Measurements from ENCODE around the gene KCNJ3. TPM values are rescaled to one million over a fixed set of nuclear protein-coding genes. Genes with fewer than 3 reads are reported as not detected.
"Not testable (repeated sequence)": the region's sequence is repeated elsewhere in the genome, so short reads cannot be mapped to it uniquely, and the experiment has no call there.

KCNJ3 gene
- total RNA-seq, 1 experiment from 2014 or later, result 0.11 TPM

GRCh38 chr2:154855138-154855537, 156.6 kb downstream of the KCNJ3 start:
- DNase-seq, result no peak
- H3K4me1 ChIP-seq (ENCODE audit: insufficient read depth, low read length), result no peaks in the 10 kb centered on the region
- Mint-ChIP-seq H3K27me3 (ENCODE audit: low read depth) (no peaks in the 10 kb centered on the region), H3K36me3 (ENCODE audit: insufficient read depth in 1 of 3, low read depth in 3 of 3) (no peaks in the 10 kb centered on the region), H3K4me3 (no peak overlapping the region), H3K27ac (no peak overlapping the region), H3K4me1 (no peaks in the 10 kb centered on the region), H3K9me3 (no peaks in the 10 kb centered on the region)
- no peak overlapping the region for H2BK12ac ChIP-seq (ENCODE audit: insufficient read length, low read depth, low read length)
- H4K8ac ChIP-seq (replicated peaks; ENCODE audit: insufficient read length, low read depth, low read length), result no peak overlapping the region
- no peak overlapping the region for H2BK15ac ChIP-seq (ENCODE audit: low read depth, low read length)
- no peak overlapping the region for H3K4ac ChIP-seq (ENCODE audit: low read depth, low read length)
- no peaks in the 10 kb centered on the region for H3K27me3 ChIP-seq (ENCODE audit: insufficient read depth, low read length)
- H3K14ac ChIP-seq (ENCODE audit: insufficient read depth, low read length), result no peak overlapping the region
- H2BK20ac ChIP-seq (ENCODE audit: low read depth, low read length, poor library complexity, severe bottlenecking), result no peak overlapping the region
- H2AFZ ChIP-seq (ENCODE audit: low read length), result no peak overlapping the region
- H3K79me2 ChIP-seq (ENCODE audit: insufficient read depth, low read length), result no peaks in the 10 kb centered on the region
- no peak overlapping the region for H3K56ac ChIP-seq (ENCODE audit: insufficient read length, low read depth, low read length)
- no peaks in the 10 kb centered on the region for H3K9me3 ChIP-seq (ENCODE audit: control insufficient read depth, low read depth, low read length)
- no peak overlapping the region for H2BK120ac ChIP-seq (ENCODE audit: low read depth, low read length, poor library complexity, severe bottlenecking)
- H4K5ac ChIP-seq (ENCODE audit: insufficient read length, low read depth, low read length), result no peak overlapping the region
- no peaks in the 10 kb centered on the region for H4K20me1 ChIP-seq (ENCODE audit: control insufficient read depth, insufficient read depth, insufficient read length)
- H3K23ac ChIP-seq (ENCODE audit: insufficient read length, low read depth, low read length), result no peak overlapping the region
- H3T11ph ChIP-seq (ENCODE audit: low read length), result no peak overlapping the region
- no CpG with 5 or more reads among the region's 6 CpGs for WGBS (ENCODE audit: extremely low coverage, insufficient read length, low lambda C conversion rate)
- no peak overlapping the region for H3K27ac ChIP-seq (ENCODE audit: insufficient read length, low read depth, low read length)
- TF ChIP-seq, protein P1, sequence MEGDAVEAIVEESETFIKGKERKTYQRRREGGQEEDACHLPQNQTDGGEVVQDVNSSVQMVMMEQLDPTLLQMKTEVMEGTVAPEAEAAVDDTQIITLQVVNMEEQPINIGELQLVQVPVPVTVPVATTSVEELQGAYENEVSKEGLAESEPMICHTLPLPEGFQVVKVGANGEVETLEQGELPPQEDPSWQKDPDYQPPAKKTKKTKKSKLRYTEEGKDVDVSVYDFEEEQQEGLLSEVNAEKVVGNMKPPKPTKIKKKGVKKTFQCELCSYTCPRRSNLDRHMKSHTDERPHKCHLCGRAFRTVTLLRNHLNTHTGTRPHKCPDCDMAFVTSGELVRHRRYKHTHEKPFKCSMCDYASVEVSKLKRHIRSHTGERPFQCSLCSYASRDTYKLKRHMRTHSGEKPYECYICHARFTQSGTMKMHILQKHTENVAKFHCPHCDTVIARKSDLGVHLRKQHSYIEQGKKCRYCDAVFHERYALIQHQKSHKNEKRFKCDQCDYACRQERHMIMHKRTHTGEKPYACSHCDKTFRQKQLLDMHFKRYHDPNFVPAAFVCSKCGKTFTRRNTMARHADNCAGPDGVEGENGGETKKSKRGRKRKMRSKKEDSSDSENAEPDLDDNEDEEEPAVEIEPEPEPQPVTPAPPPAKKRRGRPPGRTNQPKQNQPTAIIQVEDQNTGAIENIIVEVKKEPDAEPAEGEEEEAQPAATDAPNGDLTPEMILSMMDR (conservative IDR thresholded peaks at IDR 0.05), result no peak
- H3K23me2 ChIP-seq (ENCODE audit: insufficient read length, low read depth, low read length, poor library complexity, severe bottlenecking), result no peaks in the 10 kb centered on the region
- H4K91ac ChIP-seq (ENCODE audit: insufficient read length, low read depth, low read length), result no peak overlapping the region
- no peak overlapping the region for H2AK5ac ChIP-seq (ENCODE audit: insufficient read length, low read length)
- H3K9ac ChIP-seq (ENCODE audit: extremely low read depth, insufficient read length, low read length), result no peak overlapping the region
- H2BK5ac ChIP-seq (ENCODE audit: insufficient read length, low read length), result no peak overlapping the region
- no peak overlapping the region for H3K4me2 ChIP-seq (ENCODE audit: insufficient read depth, insufficient read length, low read length)
- no peaks in the 10 kb centered on the region for H3K79me1 ChIP-seq (ENCODE audit: insufficient read depth, low read depth, low read length, poor library complexity, severe bottlenecking)
- no peak overlapping the region for H3K18ac ChIP-seq (ENCODE audit: insufficient read length, low read depth, low read length)

DNA sequence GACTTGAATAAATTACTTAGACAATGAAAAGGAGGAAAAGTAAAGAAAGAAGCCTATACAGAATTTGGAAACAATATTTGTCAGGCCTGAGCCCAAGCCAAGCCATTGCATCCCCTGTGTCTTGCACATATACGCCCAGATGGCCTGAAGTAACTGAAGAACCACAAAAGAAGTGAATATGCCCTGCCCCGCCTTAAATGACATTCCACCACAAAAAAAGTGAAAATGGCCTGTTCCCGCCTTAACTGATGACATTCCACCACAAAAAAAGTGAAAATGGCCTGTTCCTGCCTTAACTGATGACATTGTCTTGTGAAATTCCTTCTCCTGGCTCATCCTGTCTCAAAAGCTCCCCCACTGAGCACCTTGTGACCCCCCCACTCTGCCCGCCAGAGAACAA, 168.7 kb downstream of the KCNJ3 start:
- not testable (repeated sequence) for H2BK15ac ChIP-seq (ENCODE audit: low read depth, low read length)
- H3K4me1 Mint-ChIP-seq, result peaks cover 20 to 23% of the 10 kb centered on the region in 2 experiments

More for the DNA sequence above, 168.7 kb downstream of the KCNJ3 start:
- H3K4me2 ChIP-seq (ENCODE audit: insufficient read depth, insufficient read length, low read length); H3K27ac Mint-ChIP-seq; H3K9ac ChIP-seq (ENCODE audit: extremely low read depth, insufficient read length, low read length); H3K4me3 Mint-ChIP-seq; H3K27me3 ChIP-seq (ENCODE audit: insufficient read depth, low read length); H3K4me1 ChIP-seq (ENCODE audit: insufficient read depth, low read length); H3K27ac ChIP-seq (ENCODE audit: insufficient read length, low read depth, low read length); H4K91ac ChIP-seq (ENCODE audit: insufficient read length, low read depth, low read length); H3K18ac ChIP-seq (ENCODE audit: insufficient read length, low read depth, low read length); DNase-seq; H2AK5ac ChIP-seq (ENCODE audit: insufficient read length, low read length); H2BK20ac ChIP-seq (ENCODE audit: low read depth, low read length, poor library complexity, severe bottlenecking); H2BK5ac ChIP-seq (ENCODE audit: insufficient read length, low read length); H2AFZ ChIP-seq (ENCODE audit: low read length); H3K23ac ChIP-seq (ENCODE audit: insufficient read length, low read depth, low read length); H3K56ac ChIP-seq (ENCODE audit: insufficient read length, low read depth, low read length); H3K9me3 ChIP-seq (ENCODE audit: control insufficient read depth, low read depth, low read length); H2BK12ac ChIP-seq (ENCODE audit: insufficient read length, low read depth, low read length); H3T11ph ChIP-seq (ENCODE audit: low read length); H3K14ac ChIP-seq (ENCODE audit: insufficient read depth, low read length); H4K5ac ChIP-seq (ENCODE audit: insufficient read length, low read depth, low read length); H2BK120ac ChIP-seq (ENCODE audit: low read depth, low read length, poor library complexity, severe bottlenecking); H3K79me2 ChIP-seq (ENCODE audit: insufficient read depth, low read length); H4K20me1 ChIP-seq (ENCODE audit: control insufficient read depth, insufficient read depth, insufficient read length); H3K27me3 Mint-ChIP-seq (ENCODE audit: low read depth); H4K8ac ChIP-seq (replicated peaks; ENCODE audit: insufficient read length, low read depth, low read length); H3K4ac ChIP-seq (ENCODE audit: low read depth, low read length); H3K79me1 ChIP-seq (ENCODE audit: insufficient read depth, low read depth, low read length, poor library complexity, severe bottlenecking); H3K23me2 ChIP-seq (ENCODE audit: insufficient read length, low read depth, low read length, poor library complexity, severe bottlenecking): not testable (repeated sequence)
- Mint-ChIP-seq H3K36me3 (ENCODE audit: insufficient read depth in 1 of 3, low read depth in 3 of 3) (peaks cover 13 to 15% (median 13%) of the 10 kb centered on the region in 3 experiments; a peak in 6 of 7 replicates), H3K9me3 (peaks cover 7 to 11% of the 10 kb centered on the region in 2 experiments)
- WGBS (ENCODE audit: extremely low coverage, insufficient read length, low lambda C conversion rate), result no CpG with 5 or more reads among the region's 4 CpGs
